ENCODE data around the gene PBX2.

The PBX2 gene

DNA sequence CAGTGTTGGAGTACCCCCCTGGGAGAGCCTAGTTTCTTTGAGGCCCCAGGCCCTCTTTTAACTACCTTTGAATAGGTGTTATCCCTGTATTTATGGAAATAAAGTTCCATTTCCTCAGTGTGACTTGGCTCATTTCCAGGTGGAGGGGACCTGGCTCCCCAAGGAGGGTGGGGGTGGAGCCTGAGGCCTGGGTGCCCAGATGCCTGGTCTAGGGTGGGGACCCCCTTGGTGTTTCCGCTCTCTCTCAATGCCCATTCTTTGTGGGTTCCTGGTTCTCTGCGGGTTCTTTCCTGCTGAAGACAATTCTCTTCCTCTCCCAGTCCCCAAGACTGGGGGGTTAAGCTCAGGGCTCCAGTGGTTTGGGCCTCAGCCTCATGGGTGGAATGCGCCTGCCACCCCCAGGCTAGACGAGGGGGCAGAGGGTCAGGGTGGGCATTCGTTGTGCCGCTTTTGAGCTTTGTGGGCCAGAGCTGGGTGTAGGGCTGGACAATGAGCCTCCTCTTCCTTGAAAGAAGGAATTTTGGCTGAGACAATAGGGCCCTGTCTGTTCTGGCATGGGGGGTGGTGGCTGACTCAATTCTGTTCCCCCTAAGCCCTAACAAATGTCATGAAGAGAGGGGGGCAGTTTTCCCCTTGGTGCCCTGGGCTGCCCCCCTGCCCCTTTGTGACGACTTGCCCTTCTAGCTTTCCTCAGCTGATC is 26.3 kb downstream of the PBX2 start:
- Histone ChIP-seq H3K27ac (ENCODE audit: low read depth, low read length) (peak overlapping the region; percentile 14), H3K4me3 (ENCODE audit: low read depth in 1 of 2, low read length in 2 of 2) (no peak overlapping the region), H3K27me3 (ENCODE audit: control insufficient read depth in 1 of 2, insufficient read depth in 2 of 2, low read length in 2 of 2) (no peaks in the 10 kb centered on the region), H3K4me1 (ENCODE audit: control insufficient read depth in 1 of 2, insufficient read depth in 2 of 2, low read length in 2 of 2) (no peaks in the 10 kb centered on the region), H3K9me3 (ENCODE audit: control insufficient read depth in 1 of 2, low read length in 2 of 2) (no peaks in the 10 kb centered on the region), H3K9ac (ENCODE audit: low read depth in 1 of 2, low read length in 2 of 2) (no peak overlapping the region), H3K36me3 (ENCODE audit: control insufficient read depth in 1 of 2, insufficient read depth in 2 of 2, low read length in 2 of 2) (peaks cover 0 to 28% of the 10 kb centered on the region in 2 donors)

DNA sequence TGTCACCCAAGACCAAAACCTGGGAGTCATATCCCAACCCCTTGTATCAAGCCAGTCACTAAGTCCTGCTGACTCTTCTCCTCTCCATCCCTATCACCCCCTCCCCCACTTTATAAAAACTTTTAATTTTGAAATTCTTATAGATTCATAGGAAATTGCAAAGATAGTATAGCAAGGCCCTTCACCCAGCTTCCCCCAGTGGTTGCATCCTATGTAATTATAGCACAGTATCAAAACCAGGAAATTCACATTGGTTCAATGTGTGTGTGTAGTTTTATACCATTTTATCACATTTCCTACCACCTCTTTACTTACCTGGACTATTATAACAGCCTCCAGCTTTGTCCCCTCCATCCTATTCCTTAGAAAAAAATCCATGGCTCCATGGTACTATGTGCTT is 31.9 kb downstream of the PBX2 start:
- H3K27ac ChIP-seq (ENCODE audit: low read depth, low read length): no peak overlapping the region
- no peaks in the 10 kb centered on the region for H3K27me3 ChIP-seq (ENCODE audit: control insufficient read depth in 1 of 2, insufficient read depth in 2 of 2, low read length in 2 of 2)
- no peak overlapping the region for H3K9ac ChIP-seq (ENCODE audit: low read depth in 1 of 2, low read length in 2 of 2)
- H3K36me3 ChIP-seq (ENCODE audit: control insufficient read depth in 1 of 2, insufficient read depth in 2 of 2, low read length in 2 of 2): peaks cover 14 to 18% of the 10 kb centered on the region in 2 donors
- no peaks in the 10 kb centered on the region for H3K9me3 ChIP-seq (ENCODE audit: control insufficient read depth in 1 of 2, low read length in 2 of 2)
- H3K4me3 ChIP-seq (ENCODE audit: low read depth in 1 of 2, low read length in 2 of 2): no peak overlapping the region
- peaks cover 12 to 20% of the 10 kb centered on the region in 2 donors for H3K4me1 ChIP-seq (ENCODE audit: control insufficient read depth in 1 of 2, insufficient read depth in 2 of 2, low read length in 2 of 2)

DNA sequence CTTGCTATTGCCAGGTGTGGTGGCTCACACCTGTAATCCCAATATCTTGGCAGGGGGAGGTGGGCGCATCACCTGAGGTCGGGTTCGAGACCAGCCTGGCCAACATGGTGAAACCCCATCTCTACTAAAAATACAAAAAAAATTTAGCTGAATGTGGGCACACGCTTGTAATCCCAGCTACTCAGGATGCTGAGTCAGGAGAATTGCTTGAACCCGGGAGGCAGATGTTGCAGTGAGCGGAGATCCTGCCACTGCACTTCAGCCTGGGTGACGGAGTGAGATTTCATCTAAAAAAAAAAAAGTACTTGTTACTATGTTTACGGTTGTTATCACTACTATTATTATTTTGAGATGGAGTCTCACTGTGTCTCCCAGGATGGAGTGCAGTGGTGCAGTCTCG is 33.1 kb downstream of the PBX2 start:
- Histone ChIP-seq H3K36me3 (ENCODE audit: control insufficient read depth in 1 of 2, insufficient read depth in 2 of 2, low read length in 2 of 2) (peaks cover 14 to 15% of the 10 kb centered on the region in 2 donors), H3K4me1 (ENCODE audit: control insufficient read depth in 1 of 2, insufficient read depth in 2 of 2, low read length in 2 of 2) (peaks cover 20 to 32% of the 10 kb centered on the region in 2 donors), H3K27ac (ENCODE audit: low read depth, low read length) (no peak overlapping the region), H3K4me3 (ENCODE audit: low read depth in 1 of 2, low read length in 2 of 2) (no peak overlapping the region), H3K9me3 (ENCODE audit: control insufficient read depth in 1 of 2, low read length in 2 of 2) (no peaks in the 10 kb centered on the region), H3K9ac (ENCODE audit: low read depth in 1 of 2, low read length in 2 of 2) (no peak overlapping the region), H3K27me3 (ENCODE audit: control insufficient read depth in 1 of 2, insufficient read depth in 2 of 2, low read length in 2 of 2) (no peaks in the 10 kb centered on the region)

DNA sequence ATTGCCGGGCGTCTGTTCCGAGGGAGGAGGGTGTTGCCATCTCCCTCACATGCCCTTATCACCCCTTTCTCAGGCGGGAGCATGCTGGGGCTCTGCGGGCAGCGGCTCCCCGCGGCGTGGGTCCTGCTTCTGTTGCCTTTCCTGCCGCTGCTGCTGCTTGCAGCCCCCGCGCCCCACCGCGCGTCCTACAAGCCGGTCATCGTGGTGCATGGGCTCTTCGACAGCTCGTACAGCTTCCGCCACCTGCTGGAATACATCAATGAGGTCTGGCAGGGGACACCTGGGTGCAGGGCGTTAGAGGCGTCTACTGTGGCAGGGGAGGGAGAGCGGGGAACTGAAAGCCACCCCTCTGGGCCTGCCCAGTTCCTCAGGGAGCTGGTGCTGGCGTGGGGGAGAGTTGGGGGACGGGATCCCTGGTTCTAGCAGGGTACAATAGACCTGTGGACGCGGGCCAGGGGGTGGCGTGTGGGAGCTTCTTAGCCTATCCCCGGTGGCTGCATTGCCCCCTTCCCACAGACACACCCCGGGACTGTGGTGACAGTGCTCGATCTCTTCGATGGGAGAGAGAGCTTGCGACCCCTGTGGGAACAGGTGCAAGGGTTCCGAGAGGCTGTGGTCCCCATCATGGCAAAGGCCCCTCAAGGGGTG is 35.4 kb downstream of the PBX2 start:
- Histone ChIP-seq H3K4me3 (ENCODE audit: low read depth in 1 of 2, low read length in 2 of 2) (peak overlapping the region; percentile 87 to 98), H3K27me3 (ENCODE audit: control insufficient read depth in 1 of 2, insufficient read depth in 2 of 2, low read length in 2 of 2) (no peaks in the 10 kb centered on the region), H3K4me1 (ENCODE audit: control insufficient read depth in 1 of 2, insufficient read depth in 2 of 2, low read length in 2 of 2) (peaks cover 20 to 32% of the 10 kb centered on the region in 2 donors), H3K9me3 (ENCODE audit: control insufficient read depth in 1 of 2, low read length in 2 of 2) (no peaks in the 10 kb centered on the region), H3K27ac (ENCODE audit: low read depth, low read length) (peak overlapping the region; percentile 85), H3K9ac (ENCODE audit: low read depth in 1 of 2, low read length in 2 of 2) (peak overlapping the region; percentile 86 to 91), H3K36me3 (ENCODE audit: control insufficient read depth in 1 of 2, insufficient read depth in 2 of 2, low read length in 2 of 2) (peaks cover 14 to 15% of the 10 kb centered on the region in 2 donors)

DNA sequence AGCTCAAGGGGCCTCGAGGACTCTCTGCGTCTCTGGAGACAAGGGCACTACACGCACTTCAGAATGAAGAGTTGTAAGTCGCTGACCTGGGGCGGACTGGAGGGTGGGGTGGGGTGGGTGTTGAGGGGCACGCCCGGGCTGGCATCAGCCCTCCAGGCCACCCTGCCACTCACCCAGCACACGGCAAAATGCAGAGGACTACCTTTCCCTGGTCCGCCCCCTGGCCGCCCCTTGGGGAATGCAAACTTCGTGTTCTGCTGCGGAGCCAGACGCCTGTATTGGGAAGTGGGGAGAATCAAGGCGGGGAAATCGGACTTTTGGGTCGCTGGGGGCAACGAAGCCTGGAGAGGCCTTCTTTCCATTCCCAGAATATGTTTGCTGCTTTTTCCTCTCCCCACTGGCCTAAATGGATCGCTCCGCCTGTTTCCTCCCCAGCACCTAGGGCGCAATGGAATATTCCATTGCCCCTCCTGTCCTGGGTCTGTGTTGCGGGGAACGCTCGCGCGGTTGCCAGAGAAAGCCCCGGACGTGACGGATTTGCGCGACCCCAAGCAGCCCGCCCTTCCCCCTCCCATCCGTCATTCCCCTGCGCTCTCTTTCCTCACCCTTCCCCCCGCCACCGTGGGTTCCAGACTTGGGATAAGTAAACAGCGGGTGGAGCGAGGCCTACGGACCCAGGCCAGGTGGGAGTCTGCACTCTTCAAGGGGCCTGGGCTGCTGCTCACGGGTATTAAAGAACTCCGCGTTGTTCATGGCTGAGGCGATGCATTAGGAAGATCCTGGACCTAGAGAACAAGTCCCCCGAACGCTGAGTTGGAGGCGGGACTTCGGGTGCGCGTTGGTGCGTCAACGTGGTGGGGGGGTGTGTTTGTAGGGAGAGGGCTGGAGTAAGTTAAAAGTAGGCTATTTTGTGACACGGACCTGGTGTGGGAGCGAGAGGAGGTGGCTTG is 36.2 kb downstream of the PBX2 start, which contains the start of gene PPT2:
TSS of gene PPT2 (plus strand) at position 578 of the 950 bp plus-strand sequence. CDS start 454 bp downstream, outside the sequence.
- Histone ChIP-seq H3K9ac (ENCODE audit: low read depth in 1 of 2, low read length in 2 of 2) (peak within 1 kb of the TSS; percentile 86 to 91), H3K36me3 (ENCODE audit: control insufficient read depth in 1 of 2, insufficient read depth in 2 of 2, low read length in 2 of 2) (peaks cover 14 to 15% of the 10 kb centered on the region in 2 donors), H3K27me3 (ENCODE audit: control insufficient read depth in 1 of 2, insufficient read depth in 2 of 2, low read length in 2 of 2) (no peaks in the 10 kb centered on the region), H3K27ac (ENCODE audit: low read depth, low read length) (peak within 1 kb of the TSS; percentile 85), H3K9me3 (ENCODE audit: control insufficient read depth in 1 of 2, low read length in 2 of 2) (no peaks in the 10 kb centered on the region), H3K4me1 (ENCODE audit: control insufficient read depth in 1 of 2, insufficient read depth in 2 of 2, low read length in 2 of 2) (peaks cover 20 to 32% of the 10 kb centered on the region in 2 donors), H3K4me3 (ENCODE audit: low read depth in 1 of 2, low read length in 2 of 2) (peak within 1 kb of the TSS; percentile 87 to 98)

DNA sequence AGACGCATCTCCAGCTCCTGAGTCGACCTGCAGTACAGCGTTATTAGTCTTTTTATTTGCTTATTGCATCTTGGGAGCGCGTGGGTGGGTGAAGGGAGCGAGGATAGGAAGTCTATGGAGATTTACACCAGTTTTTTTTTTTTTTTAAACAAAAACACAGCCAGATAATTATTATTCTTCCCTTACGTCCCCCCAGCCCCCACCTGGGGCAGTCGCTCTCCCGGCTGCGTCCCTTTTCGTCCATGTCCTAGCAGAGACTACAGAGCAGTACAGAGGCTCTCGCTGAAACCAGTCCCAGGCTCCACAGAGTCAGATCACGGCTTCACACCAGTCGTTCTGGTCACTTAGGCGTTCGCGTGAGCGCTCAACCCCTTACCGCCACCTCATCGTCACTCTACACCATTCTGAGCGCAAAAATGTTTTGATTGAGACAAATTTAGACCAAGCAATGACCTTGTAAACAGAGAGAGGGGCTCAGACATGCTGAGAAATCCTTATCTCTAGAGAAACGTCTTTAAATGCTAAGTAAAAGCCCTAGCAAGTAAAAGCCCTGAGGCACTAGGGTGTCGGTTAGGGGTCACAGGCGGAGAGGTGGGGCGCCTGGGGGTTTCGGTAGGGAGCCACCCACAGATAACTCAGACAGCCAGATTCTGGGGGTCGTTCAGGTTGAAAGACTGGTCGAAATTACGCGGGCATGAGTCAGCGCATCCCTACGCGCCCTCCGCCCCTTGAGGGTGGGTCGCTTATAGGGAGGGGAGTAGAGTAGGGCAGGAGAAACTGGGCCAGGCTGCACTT is 37.0 kb downstream of the PBX2 start:
- H3K36me3 ChIP-seq (ENCODE audit: control insufficient read depth in 1 of 2, insufficient read depth in 2 of 2, low read length in 2 of 2): peaks cover 7 to 9% of the 10 kb centered on the region in 2 donors
- H3K9me3 ChIP-seq (ENCODE audit: control insufficient read depth in 1 of 2, low read length in 2 of 2): no peaks in the 10 kb centered on the region
- peaks cover 20 to 32% of the 10 kb centered on the region in 2 donors for H3K4me1 ChIP-seq (ENCODE audit: control insufficient read depth in 1 of 2, insufficient read depth in 2 of 2, low read length in 2 of 2)
- peak overlapping the region; percentile 86 to 91 for H3K9ac ChIP-seq (ENCODE audit: low read depth in 1 of 2, low read length in 2 of 2)
- H3K27me3 ChIP-seq (ENCODE audit: control insufficient read depth in 1 of 2, insufficient read depth in 2 of 2, low read length in 2 of 2): no peaks in the 10 kb centered on the region
- H3K27ac ChIP-seq (ENCODE audit: low read depth, low read length): peak overlapping the region; percentile 85
- H3K4me3 ChIP-seq (ENCODE audit: low read depth in 1 of 2, low read length in 2 of 2): peak overlapping the region; percentile 87 to 98

DNA sequence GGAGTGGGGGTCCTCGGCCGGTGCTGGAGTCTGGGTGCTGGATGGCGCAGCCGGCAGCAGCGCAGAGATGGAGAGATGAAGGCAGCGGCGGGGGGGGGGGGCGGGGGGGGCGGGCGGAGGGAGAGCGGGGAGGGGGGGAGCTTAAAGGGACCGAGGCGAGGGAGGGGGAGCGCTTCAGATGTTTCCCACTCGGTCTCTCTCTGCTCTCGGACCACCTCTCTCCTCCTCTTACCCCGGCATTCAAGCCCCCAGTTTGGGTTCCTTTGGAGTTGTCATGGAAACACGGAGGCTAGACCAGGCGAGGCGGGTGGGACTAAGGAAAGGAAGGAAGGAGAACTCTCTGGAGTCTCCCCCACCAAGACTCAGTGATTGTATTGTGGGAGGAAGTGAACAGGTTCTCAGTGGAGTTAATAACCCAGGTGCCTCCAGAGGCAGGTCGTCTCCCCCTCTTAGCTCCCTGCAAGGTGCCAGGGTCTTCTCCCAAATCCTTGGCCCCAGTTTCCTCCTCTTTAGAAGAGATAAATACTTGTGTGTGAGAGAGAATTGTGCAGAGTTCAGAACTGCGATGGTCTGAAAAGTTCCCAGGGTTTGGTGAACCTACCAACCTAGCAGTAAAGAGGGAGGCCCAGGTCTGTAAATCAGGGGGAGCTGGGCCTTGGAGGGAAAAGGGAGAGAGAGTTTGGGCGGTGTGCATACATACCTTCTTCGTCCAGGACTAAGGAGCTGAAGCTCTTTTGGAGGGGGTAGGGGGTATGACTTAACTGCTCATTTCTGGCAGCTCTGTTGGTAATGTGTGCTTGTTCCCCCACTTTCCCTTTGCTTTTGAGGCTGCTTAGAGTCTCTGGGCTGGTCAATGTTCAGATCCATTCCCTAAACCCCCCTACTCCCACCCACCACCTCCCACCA is 37.9 kb downstream of the PBX2 start, which contains the start of gene PRRT1:
TSS of gene PRRT1 (minus strand) at position 77 of the 906 bp plus-strand sequence. CDS start 112 bp downstream, outside the sequence.
- peak within 1 kb of the TSS; percentile 86 to 91 for H3K9ac ChIP-seq (ENCODE audit: low read depth in 1 of 2, low read length in 2 of 2)
- H3K9me3 ChIP-seq (ENCODE audit: control insufficient read depth in 1 of 2, low read length in 2 of 2): no peaks in the 10 kb centered on the region
- H3K4me1 ChIP-seq (ENCODE audit: control insufficient read depth in 1 of 2, insufficient read depth in 2 of 2, low read length in 2 of 2): peaks cover 20 to 32% of the 10 kb centered on the region in 2 donors
- peaks cover 0 to 3% of the 10 kb centered on the region in 2 donors for H3K36me3 ChIP-seq (ENCODE audit: control insufficient read depth in 1 of 2, insufficient read depth in 2 of 2, low read length in 2 of 2)
- peak within 1 kb of the TSS; percentile 87 to 98 for H3K4me3 ChIP-seq (ENCODE audit: low read depth in 1 of 2, low read length in 2 of 2)
- no peaks in the 10 kb centered on the region for H3K27me3 ChIP-seq (ENCODE audit: control insufficient read depth in 1 of 2, insufficient read depth in 2 of 2, low read length in 2 of 2)
- no peak within 1 kb of the TSS for H3K27ac ChIP-seq (ENCODE audit: low read depth, low read length)

DNA sequence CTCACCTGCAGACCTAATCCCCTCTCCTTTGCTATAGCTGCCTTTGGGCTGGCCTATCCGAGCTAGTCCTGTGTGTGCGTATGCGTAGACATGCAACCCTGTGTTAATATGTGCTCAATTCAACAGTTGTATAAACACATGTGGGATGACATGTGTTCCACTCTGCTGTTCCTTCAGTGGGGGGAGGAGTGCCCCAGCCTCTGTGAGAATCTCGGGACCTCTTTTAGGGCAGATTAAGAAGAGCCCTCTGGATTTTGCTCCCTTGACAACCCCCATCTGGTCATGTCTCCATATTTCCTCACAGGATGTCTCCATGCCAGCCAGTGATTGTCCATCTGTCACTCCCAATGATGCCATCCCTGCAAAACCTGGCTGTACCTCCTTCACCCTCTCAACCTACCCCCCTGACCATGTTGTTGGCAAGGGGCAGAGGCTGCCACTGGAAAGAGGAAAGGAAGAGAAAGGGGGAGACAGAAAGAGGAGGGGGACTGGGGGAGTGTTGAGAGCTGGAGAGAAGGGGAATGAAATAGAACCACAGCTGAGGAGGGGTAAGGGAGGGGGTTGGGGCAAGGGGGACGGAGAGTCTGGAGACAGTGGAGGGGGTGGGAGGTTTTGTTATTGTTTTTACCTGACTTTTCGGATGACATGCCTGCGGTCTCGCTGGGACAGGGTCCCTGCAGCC is 38.7 kb downstream of the PBX2 start:
- Histone ChIP-seq H3K27ac (ENCODE audit: low read depth, low read length) (no peak overlapping the region), H3K36me3 (ENCODE audit: control insufficient read depth in 1 of 2, insufficient read depth in 2 of 2, low read length in 2 of 2) (peaks cover 0 to 3% of the 10 kb centered on the region in 2 donors), H3K9me3 (ENCODE audit: control insufficient read depth in 1 of 2, low read length in 2 of 2) (no peaks in the 10 kb centered on the region), H3K4me1 (ENCODE audit: control insufficient read depth in 1 of 2, insufficient read depth in 2 of 2, low read length in 2 of 2) (peaks cover 20 to 32% of the 10 kb centered on the region in 2 donors), H3K9ac (ENCODE audit: low read depth in 1 of 2, low read length in 2 of 2) (no peak overlapping the region), H3K4me3 (ENCODE audit: low read depth in 1 of 2, low read length in 2 of 2) (peak overlapping the region; percentile 34 to 45), H3K27me3 (ENCODE audit: control insufficient read depth in 1 of 2, insufficient read depth in 2 of 2, low read length in 2 of 2) (no peaks in the 10 kb centered on the region)

All from duodenal mucosa (tissue), 2 donors.